Activated CD4-positive, alpha-beta T cell treated with anti-CD3 and anti-CD28 coated beads for 36 hours (primary cell): ENCODE data around the gene OS9. TPM values are rescaled to one million over a fixed set of nuclear protein-coding genes. Genes with fewer than 3 reads are reported as not detected.

ENCODE experiments used
- ATAC-seq: fragments of 200-7000 bp; cut with Tn5 transposase; one replicate; pipeline ENCODE4 v1.10.0; 2021; ENCODE audit warnings: mild to moderate bottlenecking, moderate library complexity
- CTCF ChIA-PET: fragments of 350-600 bp; sonication (Branson Sonifier 250); formaldehyde crosslinking; loops from one replicate; lab custom pipeline; 2021; ENCODE audit warnings: antibody characterized with exemption; lab: Charles Lee
- POLR2A ChIA-PET: fragments of 350-600 bp; sonication (Branson Sonifier 250); formaldehyde crosslinking; loops from one replicate; lab custom pipeline; 2021; ENCODE audit warnings: antibody characterized with exemption, inconsistent platforms; lab: Charles Lee
- DNase-seq: peaks from one replicate; pipeline ENCODE4 v3.0.0-alpha.2; 2020
- H3K27ac Mint-ChIP-seq: one replicate; pipeline ENCODE4 v1.8.0; 2021; ENCODE audit warnings: mixed read lengths
- H3K27me3 Mint-ChIP-seq: one replicate; pipeline ENCODE4 v1.8.0; 2021; ENCODE audit warnings: mixed read lengths
- H3K36me3 Mint-ChIP-seq: one replicate; pipeline ENCODE4 v1.8.0; 2021; ENCODE audit warnings: low read depth, mixed read lengths
- H3K4me1 Mint-ChIP-seq: one replicate; pipeline ENCODE4 v1.8.0; 2021; ENCODE audit warnings: mixed read lengths
- H3K4me3 Mint-ChIP-seq: one replicate; pipeline ENCODE4 v1.8.0; 2021; ENCODE audit warnings: mild to moderate bottlenecking, moderate library complexity, mixed read lengths
- H3K9me3 Mint-ChIP-seq: one replicate; pipeline ENCODE4 v1.8.0; 2021; ENCODE audit warnings: low read depth, mixed read lengths
- intact Hi-C, 2 experiments: fragments of 100-400 bp; cut with DNase I in 1 of 2; cut with micrococcal nuclease in 1 of 2; formaldehyde crosslinking; loops; one replicate each; pipeline versions ENCODE4 v1.14.2 to v1.15.1; 2022 to 2024; cut with DNase I, micrococcal nuclease
- total RNA-seq, 2 experiments: library from RNA; stranded (reverse); gene quantifications; one replicate each; pipeline ENCODE4 v1.2.3, GENCODE V29; 2021

OS9 gene
- total RNA-seq, 2 experiments from 2014 or later, result 61.7 to 63.2 TPM

DNA sequence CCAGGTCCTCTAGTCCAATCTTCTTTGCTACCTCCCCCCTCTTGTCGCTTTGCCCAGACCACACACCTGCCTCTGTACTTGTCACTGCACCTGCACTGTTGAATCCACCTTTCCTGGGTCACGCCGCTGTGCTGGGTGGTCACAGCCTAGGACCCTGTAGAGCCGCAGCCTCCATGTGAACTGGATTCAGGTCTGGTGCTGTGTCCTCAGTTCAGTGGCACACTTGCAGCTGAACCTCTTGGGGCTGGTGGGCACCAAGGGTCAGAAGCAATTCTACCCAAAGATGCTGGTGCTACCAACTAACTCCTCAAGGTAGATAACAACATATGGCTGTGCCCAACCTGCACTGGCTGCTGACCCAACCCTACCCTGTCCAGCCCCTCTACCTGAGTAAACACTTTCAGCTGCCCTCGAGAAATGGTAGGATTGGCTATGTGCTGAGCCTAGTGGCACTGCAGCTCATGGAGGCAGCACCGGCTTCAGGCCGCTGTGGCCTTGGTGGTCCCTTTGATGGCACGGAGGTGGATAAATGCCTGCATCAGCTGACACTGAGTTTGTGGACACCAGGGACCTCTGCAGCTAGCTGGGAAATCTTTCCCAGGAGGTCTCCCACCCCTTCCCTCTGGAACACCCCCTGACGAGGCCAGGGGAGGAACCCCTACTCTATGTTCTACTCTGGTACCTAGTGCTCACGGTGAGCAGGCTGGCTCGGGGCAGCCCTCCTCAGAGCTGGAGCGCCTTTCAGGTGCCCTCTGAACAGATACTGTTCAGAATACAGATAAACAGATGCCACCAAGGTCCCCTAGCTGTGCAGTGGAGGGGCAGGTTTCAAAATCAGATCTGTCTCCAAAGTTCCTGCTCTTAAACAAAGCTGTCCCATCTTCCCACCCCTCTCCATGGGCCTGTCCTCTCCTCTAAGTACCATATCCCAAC lies 30.3 kb downstream of the OS9 start:
- no peaks in the 10 kb centered on the region for H3K27me3 Mint-ChIP-seq
- ATAC-seq (no peak), DNase-seq (no peak)
- no peaks in the 10 kb centered on the region for H3K9me3 Mint-ChIP-seq
- intact Hi-C loops, result no loop called here
- H3K36me3 Mint-ChIP-seq, result peaks cover 32% of the 10 kb centered on the region
- peak overlapping the region; percentile 22 for H3K27ac Mint-ChIP-seq
- ChIA-PET CTCF (interaction anchor here (0.6 to 1.2 kb wide), 2 partner anchors 7 to 72 kb away, joined by 3 to 4 read pairs; no protein-coding TSS in a partner anchor), POLR2A (no interaction called here)
- H3K4me3 Mint-ChIP-seq, result no peak overlapping the region
- H3K4me1 Mint-ChIP-seq, result no peaks in the 10 kb centered on the region

DNA sequence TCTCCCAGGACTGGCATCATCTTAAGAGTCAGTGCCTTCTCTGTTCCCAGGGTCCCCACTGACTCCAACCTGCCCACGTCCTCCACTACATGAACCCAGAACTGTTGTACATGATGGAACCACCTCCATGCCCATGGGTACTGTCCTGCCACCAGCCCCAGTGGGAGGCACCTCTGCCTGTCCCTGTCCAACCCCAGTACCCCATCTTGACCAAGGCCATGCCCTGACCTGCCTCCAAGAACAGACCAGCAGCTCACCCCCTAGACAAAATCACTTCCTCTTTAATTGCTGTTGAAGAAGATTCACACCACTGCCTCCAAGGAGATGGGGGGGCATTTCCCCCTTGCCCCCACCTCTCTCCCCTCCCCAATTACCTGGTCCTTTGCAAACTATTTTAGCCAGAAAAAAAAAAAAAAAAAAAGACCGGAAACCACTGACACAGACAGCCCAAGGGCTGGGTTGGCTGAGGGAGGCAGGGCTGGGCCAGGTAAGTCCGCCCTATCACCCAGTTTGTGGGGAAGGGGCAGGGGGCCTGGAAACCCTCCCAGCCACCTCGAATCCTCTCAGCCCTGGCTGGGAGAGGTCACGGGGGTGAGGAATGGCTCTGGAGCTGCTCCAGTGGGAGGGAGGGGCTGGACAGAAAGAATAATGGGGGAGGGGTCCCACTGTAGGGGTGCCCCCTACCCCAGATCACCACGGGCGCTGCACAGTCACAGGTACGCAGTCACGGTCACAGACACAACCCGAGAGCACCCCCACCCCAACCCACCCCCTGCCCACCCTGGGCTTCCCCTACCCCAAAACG lies 31.2 kb downstream of the OS9 start:
- peak overlapping the region; percentile 22 for H3K27ac Mint-ChIP-seq
- POLR2A ChIA-PET, result no interaction called here
- no peaks in the 10 kb centered on the region for H3K27me3 Mint-ChIP-seq
- CTCF ChIA-PET, result interaction anchor here (0.6 to 1.6 kb wide), 3 partner anchors 16 to 71 kb away, joined by 3 to 5 read pairs (median 3); no protein-coding TSS in a partner anchor
- no peaks in the 10 kb centered on the region for H3K9me3 Mint-ChIP-seq
- intact Hi-C loops, result no loop called here
- no peak overlapping the region for H3K4me3 Mint-ChIP-seq
- DNase-seq (no peak), ATAC-seq (no peak)
- H3K4me1 Mint-ChIP-seq, result no peaks in the 10 kb centered on the region
- H3K36me3 Mint-ChIP-seq, result peaks cover 27% of the 10 kb centered on the region

DNA sequence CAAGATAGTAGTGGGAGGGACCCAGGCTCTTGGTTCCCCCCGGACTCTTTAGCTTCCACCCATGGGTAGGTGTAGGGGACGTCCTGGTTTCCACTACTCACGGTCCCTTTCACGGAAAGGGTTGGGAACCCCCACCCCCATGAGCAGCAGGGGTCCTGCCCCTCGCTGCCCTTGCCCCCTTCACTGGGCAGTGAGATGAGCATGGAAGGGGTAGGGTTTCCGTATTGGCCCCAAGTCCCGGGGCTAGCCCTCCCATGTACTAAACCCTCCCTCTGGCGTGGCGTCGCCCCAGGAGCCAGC lies 31.9 kb downstream of the OS9 start:
- H3K27ac Mint-ChIP-seq, result no peak overlapping the region
- ChIA-PET CTCF (interaction anchor here (0.7 to 1.6 kb wide), 5 partner anchors 9 to 31 kb away, joined by 3 to 7 read pairs (median 5); no protein-coding TSS in a partner anchor), POLR2A (no interaction called here)
- ATAC-seq, result no peak
- H3K4me1 Mint-ChIP-seq, result no peaks in the 10 kb centered on the region
- no peaks in the 10 kb centered on the region for H3K9me3 Mint-ChIP-seq
- no peaks in the 10 kb centered on the region for H3K27me3 Mint-ChIP-seq
- no peak overlapping the region for H3K4me3 Mint-ChIP-seq
- DNase-seq, result no peak
- intact Hi-C loops, result no loop called here
- H3K36me3 Mint-ChIP-seq, result peaks cover 31% of the 10 kb centered on the region

DNA sequence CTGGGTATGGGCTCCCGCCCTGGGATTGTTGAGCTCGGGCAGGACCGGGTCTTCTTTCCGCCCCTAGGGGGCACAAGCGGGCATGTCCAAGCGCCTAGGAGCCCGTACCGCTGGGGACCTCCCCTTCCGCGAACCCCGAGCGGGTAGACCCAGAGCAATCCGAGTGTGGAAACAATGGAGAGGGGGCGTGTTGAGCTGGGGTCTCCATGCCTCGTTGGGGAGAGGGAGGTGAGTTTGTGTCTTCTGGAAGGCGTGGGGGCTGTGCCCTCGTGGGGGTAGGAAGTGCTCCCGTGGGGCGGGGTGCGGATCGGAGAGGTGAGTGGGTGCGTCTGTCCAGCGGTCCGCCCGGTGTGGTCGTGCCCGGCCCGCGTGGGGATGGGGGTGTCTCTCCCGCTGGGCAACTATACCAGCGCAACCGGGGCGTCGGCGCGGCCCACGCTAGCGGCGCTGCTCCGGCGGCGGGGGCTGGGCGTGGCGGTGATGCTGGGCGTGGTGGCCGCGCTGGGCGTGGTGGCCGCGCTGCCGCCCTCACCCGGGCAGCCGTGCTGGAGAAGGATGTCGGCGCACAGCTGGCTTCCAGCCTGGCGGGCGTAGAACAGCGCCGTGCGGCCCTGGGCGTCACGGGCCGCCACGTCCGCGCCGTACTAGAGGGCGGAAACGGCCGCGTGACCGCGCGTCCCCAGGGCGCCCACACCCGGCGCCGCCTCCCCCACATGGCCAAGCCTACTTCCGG lies 32.4 kb downstream of the OS9 start:
- Mint-ChIP-seq H3K4me1 (no peaks in the 10 kb centered on the region), H3K27ac (no peak overlapping the region), H3K36me3 (peaks cover 34% of the 10 kb centered on the region), H3K9me3 (no peaks in the 10 kb centered on the region), H3K27me3 (no peaks in the 10 kb centered on the region), H3K4me3 (no peak overlapping the region)
- ATAC-seq (peak; percentile 45), DNase-seq (peak; percentile 59)
- intact Hi-C loops, result no loop called here
- ChIA-PET POLR2A (no interaction called here), CTCF (interaction anchor here (0.7 to 1.6 kb wide), 5 partner anchors 9 to 30 kb away, joined by 3 to 7 read pairs (median 5); no protein-coding TSS in a partner anchor)

DNA sequence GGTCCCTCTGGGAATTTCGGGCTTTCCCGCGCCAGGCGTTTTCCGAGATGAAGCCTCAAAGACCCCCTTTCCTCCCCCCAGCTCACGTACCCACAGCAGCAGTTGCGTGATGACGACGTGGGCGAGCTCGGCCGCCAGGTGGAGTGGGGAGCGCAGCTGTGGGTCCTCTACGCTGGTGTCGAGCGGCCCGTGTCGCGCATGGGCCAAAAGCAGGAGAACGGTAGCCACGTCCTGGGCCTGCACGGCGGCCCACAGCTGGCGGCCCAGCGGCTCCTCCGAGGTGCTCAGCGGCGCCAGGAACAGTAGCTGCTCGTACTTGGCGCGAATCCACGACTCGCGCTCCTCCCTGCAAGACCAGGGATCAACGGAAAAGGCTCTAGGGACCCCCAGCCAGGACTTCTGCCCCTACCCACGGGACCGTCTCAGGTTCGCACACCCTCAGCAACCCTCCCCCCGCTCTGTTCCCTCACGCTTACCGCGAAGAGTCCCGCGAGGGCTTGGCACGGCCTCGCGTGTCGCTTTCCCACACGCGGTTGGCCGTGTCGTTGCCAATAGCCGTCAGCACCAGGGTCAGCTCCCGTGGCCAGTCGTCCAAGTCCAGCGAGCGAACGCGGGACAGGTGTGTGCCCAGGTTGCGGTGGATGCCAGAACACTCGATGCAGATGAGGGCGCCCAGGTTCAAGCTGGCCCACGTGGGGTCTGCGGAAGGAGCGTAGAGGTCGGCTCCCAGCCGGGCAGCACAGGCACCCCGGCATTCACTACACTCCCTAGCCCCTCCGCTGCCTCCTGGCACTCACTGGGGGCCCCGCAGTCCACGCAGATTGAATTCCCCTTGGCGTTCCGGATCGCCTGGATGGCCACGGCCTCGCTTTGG lies 33.2 kb downstream of the OS9 start:
- POLR2A ChIA-PET, result no interaction called here
- intact Hi-C loops, result no loop called here

DNA sequence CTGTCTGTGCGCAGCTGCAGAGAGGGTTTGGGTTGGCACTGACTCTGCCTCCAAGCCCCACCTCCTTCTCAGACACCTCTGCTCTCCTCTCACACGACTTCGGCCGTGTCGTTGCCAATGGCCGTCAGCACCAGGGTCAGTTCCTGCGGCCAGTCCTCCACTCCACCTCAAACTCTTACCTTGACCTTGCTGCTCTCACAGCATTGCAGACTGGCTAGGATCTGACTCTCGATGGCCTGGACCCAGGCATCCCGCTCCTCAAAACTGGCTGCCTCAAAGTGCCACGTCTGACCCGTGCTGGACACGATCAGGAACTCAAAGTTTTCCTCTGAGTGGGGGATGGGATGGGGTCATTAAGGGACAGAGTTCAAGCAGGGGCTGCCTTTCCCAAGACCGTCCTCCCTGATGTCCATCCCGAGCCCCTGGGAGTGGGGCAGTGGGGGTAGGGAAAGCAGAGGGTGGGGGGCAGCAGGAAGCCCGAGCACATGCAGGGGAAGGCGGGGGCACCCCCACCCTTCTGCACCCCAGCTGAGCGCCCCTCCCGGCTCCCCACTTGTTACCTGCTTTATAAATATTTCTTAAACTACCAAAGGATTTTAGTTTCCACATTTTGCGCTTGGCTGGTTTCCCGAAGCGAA lies 33.9 kb downstream of the OS9 start:
- H3K27me3 Mint-ChIP-seq, result no peaks in the 10 kb centered on the region

More for the DNA sequence above, 33.2 kb downstream of the OS9 start:
- H3K4me3 Mint-ChIP-seq, result no peak overlapping the region
- ATAC-seq (no peak), DNase-seq (no peak)
- CTCF ChIA-PET, result interaction anchor here (1.0 to 1.6 kb wide), 2 partner anchors 12 to 29 kb away, joined by 5 to 7 read pairs; no protein-coding TSS in a partner anchor
- no peaks in the 10 kb centered on the region for H3K4me1 Mint-ChIP-seq
- peaks cover 37% of the 10 kb centered on the region for H3K36me3 Mint-ChIP-seq
- no peaks in the 10 kb centered on the region for H3K9me3 Mint-ChIP-seq
- H3K27ac Mint-ChIP-seq, result no peak overlapping the region
- H3K27me3 Mint-ChIP-seq, result no peaks in the 10 kb centered on the region

DNA sequence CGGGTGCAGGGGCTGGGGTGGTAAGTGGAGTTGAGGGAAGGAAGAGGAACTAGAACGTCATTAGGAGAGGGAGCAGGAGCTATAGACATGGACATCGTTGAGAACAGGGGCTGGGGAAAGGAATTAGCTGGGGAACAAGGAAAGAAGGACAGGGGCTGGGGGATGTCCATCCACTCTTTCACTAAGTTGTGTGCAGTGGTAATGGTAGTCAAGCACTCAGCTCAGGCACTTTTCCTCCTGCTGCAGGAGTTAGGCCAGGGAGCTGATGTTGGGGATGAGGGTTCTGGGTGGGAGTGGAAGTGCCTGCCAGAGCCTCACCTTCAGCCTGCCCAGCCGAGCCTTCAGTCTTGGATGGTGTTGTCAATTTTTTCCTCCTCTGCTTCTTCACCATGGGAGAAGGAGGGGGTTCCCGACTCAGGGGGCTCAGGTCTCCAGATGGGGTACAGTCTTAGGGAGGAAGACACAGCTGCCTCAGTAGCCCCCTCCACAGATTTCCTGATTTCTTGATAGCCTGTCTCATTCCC lies 35.5 kb downstream of the OS9 start:
- DNase-seq (no peak), ATAC-seq (no peak)
- H3K27me3 Mint-ChIP-seq, result no peaks in the 10 kb centered on the region
- intact Hi-C loops, result no loop called here
- H3K27ac Mint-ChIP-seq, result no peak overlapping the region
- ChIA-PET CTCF (interaction anchor here (0.9 kb wide), 1 partner anchor 14 kb away, joined by 3 read pairs; no protein-coding TSS in a partner anchor), POLR2A (no interaction called here)
- H3K9me3 Mint-ChIP-seq, result no peaks in the 10 kb centered on the region
- peaks cover 54% of the 10 kb centered on the region for H3K36me3 Mint-ChIP-seq
- H3K4me3 Mint-ChIP-seq, result no peak overlapping the region
- H3K4me1 Mint-ChIP-seq, result no peaks in the 10 kb centered on the region

More for the DNA sequence above, 33.9 kb downstream of the OS9 start:
- Mint-ChIP-seq H3K4me3 (no peak overlapping the region), H3K27ac (no peak overlapping the region), H3K36me3 (peaks cover 44% of the 10 kb centered on the region), H3K9me3 (no peaks in the 10 kb centered on the region), H3K4me1 (no peaks in the 10 kb centered on the region)
- ChIA-PET POLR2A (no interaction called here), CTCF (interaction anchor here (0.7 kb wide), 1 partner anchor 213 kb away, joined by 3 read pairs; no protein-coding TSS in a partner anchor)
- ATAC-seq, result no peak
- no peak for DNase-seq
- intact Hi-C loops, result no loop called here

DNA sequence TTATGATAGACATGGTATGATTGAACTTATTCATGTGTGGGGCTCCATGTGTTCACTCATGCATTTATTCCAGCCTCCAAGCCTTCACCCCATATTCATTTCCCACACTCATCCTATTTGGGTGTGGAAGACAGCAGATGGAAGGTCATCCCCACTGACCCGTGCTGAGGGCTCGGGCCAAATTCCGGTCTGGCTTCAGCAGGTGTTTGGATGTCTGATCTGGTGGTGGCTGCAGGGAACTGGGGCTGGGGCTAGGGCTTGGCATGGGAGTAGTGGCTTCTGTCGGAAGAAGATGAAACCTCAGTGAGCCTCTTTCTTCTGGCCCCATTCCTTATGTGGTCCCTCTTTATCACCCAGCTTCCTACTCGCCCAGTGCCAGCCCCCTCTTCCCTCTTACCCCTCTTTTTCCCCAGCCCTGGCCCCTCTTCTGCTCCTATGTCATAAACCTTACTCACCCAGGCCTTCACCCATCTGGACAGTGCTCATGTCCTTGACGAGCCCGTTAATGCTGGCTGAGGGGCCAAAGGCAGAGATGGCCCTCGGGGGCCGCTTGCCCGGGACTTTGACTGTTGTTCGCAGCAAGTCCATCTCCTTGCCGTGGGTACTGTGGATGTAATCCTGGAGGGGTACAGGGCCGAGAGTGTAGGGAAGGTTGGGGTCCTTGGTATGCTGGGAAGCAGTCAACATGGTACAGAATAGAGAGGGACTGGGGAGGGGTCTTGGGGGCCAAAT lies 36.6 kb downstream of the OS9 start:
- ChIA-PET POLR2A (no interaction called here), CTCF (interaction anchor here (0.5 kb wide), 1 partner anchor 148 kb away, joined by 3 read pairs; no protein-coding TSS in a partner anchor)
- Mint-ChIP-seq H3K9me3 (no peaks in the 10 kb centered on the region), H3K4me1 (no peaks in the 10 kb centered on the region), H3K27me3 (no peaks in the 10 kb centered on the region), H3K4me3 (no peak overlapping the region), H3K27ac (no peak overlapping the region), H3K36me3 (peaks cover 61% of the 10 kb centered on the region)
- intact Hi-C loops, result no loop called here
- ATAC-seq, result no peak
- no peak for DNase-seq

DNA sequence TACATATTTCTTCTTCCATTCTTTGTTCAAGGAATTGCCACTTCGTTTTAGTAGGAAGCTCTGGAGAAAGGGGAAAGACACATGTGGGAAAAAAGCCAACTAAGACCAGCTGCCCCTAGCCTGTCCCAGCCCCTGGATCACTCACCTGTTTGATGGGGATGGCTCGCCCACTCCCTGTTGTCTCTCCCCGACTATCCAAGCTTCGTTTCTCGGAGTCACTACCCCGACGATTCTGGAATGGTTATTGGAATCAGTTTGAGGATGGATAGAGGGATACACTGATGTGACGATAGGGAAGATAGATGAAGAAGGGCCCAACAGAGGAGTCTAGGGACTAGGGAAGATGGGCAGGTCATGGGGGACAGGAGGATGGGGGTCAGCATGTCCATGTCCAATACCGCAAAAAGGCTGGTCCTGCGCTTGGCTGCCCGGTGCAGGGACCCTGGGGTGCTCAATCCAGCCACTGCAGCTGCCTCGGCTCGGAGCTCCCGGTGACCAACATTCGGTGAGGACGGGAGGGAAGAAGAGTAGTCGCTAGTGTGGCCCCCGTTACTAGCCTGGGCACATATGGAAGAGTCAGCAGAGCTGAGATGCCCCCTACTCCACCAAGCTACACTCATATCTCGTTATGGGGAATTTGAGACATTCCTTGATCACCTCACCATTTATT lies 37.6 kb downstream of the OS9 start:
- Mint-ChIP-seq H3K27ac (no peak overlapping the region), H3K4me1 (peaks cover 3% of the 10 kb centered on the region), H3K36me3 (peaks cover 60% of the 10 kb centered on the region), H3K9me3 (no peaks in the 10 kb centered on the region), H3K27me3 (no peaks in the 10 kb centered on the region), H3K4me3 (no peak overlapping the region)
- POLR2A ChIA-PET, result no interaction called here
- CTCF ChIA-PET, result interaction anchor here (0.6 to 1.5 kb wide), 4 partner anchors 8 to 320 kb away, joined by 3 to 4 read pairs (median 3); no protein-coding TSS in a partner anchor
- no peak for DNase-seq
- intact Hi-C loops, result no loop called here
- no peak for ATAC-seq
